Astrocyte (in vitro differentiated cells and primary cell): Measurements from ENCODE around the gene CMPK2.

Experiments
- EZH2 ChIP-seq: IDR thresholded peaks from 2 replicates; pipeline ENCODE4 v1.6.1; 2012; ENCODE audit warnings: mild to moderate bottlenecking, low read length, inconsistent platforms; ENCODE audit not compliant: insufficient read depth
- TF ChIP-seq, protein P1 (sequence below): IDR thresholded peaks from 2 replicates; pipeline ENCODE4 v1.5.1; 2011; ENCODE audit warnings: low read depth, mild to moderate bottlenecking, inconsistent platforms, low read length, moderate library complexity; ENCODE audit not compliant: insufficient read depth

DNA sequence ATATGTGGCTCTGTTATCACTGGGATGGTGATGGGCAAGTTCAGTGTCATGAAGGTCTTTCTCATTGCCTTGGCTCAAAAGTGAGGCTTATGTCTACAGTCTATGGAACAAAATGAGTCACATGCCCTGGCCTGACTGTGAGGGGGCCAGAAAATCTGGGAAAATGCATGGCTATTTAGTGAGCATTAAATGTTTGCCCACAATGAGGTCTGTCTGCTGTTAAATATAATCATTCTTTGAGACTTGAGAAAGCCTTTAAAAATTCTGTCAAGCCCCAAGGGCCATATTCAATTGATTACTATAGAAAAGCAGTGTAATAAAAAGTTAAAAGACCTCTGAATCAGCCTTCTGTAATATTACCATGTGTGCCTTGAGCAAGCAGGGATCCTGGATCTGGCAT lies 46.0 kb upstream of the CMPK2 start:
- TF ChIP-seq, protein P1, sequence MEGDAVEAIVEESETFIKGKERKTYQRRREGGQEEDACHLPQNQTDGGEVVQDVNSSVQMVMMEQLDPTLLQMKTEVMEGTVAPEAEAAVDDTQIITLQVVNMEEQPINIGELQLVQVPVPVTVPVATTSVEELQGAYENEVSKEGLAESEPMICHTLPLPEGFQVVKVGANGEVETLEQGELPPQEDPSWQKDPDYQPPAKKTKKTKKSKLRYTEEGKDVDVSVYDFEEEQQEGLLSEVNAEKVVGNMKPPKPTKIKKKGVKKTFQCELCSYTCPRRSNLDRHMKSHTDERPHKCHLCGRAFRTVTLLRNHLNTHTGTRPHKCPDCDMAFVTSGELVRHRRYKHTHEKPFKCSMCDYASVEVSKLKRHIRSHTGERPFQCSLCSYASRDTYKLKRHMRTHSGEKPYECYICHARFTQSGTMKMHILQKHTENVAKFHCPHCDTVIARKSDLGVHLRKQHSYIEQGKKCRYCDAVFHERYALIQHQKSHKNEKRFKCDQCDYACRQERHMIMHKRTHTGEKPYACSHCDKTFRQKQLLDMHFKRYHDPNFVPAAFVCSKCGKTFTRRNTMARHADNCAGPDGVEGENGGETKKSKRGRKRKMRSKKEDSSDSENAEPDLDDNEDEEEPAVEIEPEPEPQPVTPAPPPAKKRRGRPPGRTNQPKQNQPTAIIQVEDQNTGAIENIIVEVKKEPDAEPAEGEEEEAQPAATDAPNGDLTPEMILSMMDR = no peak
- TF ChIP-seq EZH2 = no peak
